ENCODE measurements around the gene PRRT1B.

The PRRT1B gene

GRCh38 chr9:131562032-131562959, 17.0 kb downstream of the PRRT1B start:
- peaks cover 26% of the 10 kb centered on the region for H3K9me3 ChIP-seq
- H4K20me1 ChIP-seq = no peaks in the 10 kb centered on the region
- no peaks in the 10 kb centered on the region for H3K27me3 ChIP-seq
- peaks cover 5% of the 10 kb centered on the region; the same call in 1 of the 2 replicates for H3K36me3 ChIP-seq
- H3K27ac ChIP-seq = no peak overlapping the region
- H3K4me1 ChIP-seq = no peaks in the 10 kb centered on the region
- no peak overlapping the region for H3K4me2 ChIP-seq
- H3K9ac ChIP-seq = no peak overlapping the region
- no peak for TF ChIP-seq Cebpa-rat (IDR thresholded peaks at IDR 0.05)
- no peak overlapping the region for H3K4me3 ChIP-seq

DNA sequence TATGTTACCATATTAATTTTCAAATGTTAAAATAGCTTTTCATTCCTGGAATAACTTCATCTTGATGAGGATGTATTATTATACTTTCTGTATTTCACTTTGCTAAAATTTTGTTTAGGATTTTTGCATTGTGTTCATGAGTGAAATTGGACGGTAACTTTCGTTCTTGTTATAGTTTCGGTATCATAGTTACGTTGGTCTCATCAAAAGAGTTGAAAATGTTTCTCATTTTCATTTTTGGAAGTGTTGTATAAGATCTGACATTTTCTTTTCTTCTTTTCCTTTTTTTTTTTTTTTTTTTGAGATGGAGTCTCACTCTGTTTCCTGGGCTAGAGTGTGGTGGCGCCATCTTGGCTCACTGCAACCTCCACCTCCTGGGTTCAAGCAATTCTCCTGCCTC, 20.0 kb downstream of the PRRT1B start:
- no peak overlapping the region for H3K4me2 ChIP-seq
- H3K9me3 ChIP-seq = peaks cover 34% of the 10 kb centered on the region
- H3K9ac ChIP-seq = no peak overlapping the region
- no peaks in the 10 kb centered on the region for H3K27me3 ChIP-seq
- no peak overlapping the region for H3K27ac ChIP-seq
- no peak overlapping the region for H3K4me3 ChIP-seq
- H3K36me3 ChIP-seq = peaks cover 22% of the 10 kb centered on the region
- TF ChIP-seq Cebpa-rat (IDR thresholded peaks at IDR 0.05) = no peak
- H4K20me1 ChIP-seq = no peaks in the 10 kb centered on the region
- no peaks in the 10 kb centered on the region for H3K4me1 ChIP-seq

DNA sequence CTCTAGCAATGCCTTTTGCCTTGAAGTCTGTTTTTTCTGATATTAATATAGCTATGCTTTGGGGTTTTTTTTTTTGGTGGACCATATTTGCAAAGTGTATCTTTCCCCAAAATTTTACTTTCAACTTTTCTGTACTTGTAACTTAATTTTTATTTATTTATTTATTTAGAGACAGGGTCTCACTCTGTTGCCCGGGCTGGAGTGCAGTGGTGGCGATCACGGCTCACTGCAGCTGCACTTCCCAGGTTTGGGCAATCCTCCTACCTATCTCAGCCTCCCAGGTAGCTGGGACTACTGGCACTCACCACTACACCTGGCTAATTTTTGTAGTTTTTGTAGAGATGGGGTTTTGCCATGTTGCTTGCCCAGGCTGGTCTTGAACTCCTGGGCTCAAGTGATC, 20.8 kb downstream of the PRRT1B start:
- no peaks in the 10 kb centered on the region for H3K4me1 ChIP-seq
- H4K20me1 ChIP-seq = no peaks in the 10 kb centered on the region
- H3K27me3 ChIP-seq = no peaks in the 10 kb centered on the region

DNA sequence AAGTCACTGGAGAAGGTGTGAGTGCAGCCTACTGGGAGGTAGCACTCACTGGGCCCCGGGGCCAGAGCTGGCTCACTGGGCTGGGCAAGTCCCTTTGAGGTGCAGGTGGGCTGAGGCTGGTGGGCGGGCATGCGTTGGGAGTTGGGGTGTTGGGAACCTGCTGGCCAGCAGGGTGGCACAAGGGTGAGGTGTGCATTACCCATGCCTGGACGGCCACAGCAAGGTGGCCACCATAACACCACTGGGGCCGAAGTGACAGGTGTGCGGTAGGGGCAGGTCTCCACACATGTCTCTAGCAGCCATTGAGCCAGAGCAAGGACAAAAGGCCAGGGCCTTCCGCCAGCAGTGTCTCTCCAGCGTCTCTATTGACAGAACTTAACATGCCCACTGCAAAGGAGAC, 22.6 kb downstream of the PRRT1B start:
- TF ChIP-seq Cebpa-rat (IDR thresholded peaks at IDR 0.05) = no peak
- H3K4me2 ChIP-seq = no peak overlapping the region
- H3K36me3 ChIP-seq = peaks cover 45% of the 10 kb centered on the region
- H4K20me1 ChIP-seq = no peaks in the 10 kb centered on the region
- H3K9ac ChIP-seq = no peak overlapping the region
- no peak overlapping the region for H3K27ac ChIP-seq
- H3K9me3 ChIP-seq = peaks cover 22% of the 10 kb centered on the region
- H3K27me3 ChIP-seq = no peaks in the 10 kb centered on the region
- no peaks in the 10 kb centered on the region for H3K4me1 ChIP-seq
- H3K4me3 ChIP-seq = no peak overlapping the region

More for the DNA sequence above, 20.8 kb downstream of the PRRT1B start:
- TF ChIP-seq Cebpa-rat (IDR thresholded peaks at IDR 0.05) = no peak
- Histone ChIP-seq H3K4me2 (no peak overlapping the region), H3K27ac (no peak overlapping the region), H3K4me3 (no peak overlapping the region), H3K36me3 (peaks cover 28% of the 10 kb centered on the region), H3K9me3 (peaks cover 29% of the 10 kb centered on the region), H3K9ac (no peak overlapping the region)

DNA sequence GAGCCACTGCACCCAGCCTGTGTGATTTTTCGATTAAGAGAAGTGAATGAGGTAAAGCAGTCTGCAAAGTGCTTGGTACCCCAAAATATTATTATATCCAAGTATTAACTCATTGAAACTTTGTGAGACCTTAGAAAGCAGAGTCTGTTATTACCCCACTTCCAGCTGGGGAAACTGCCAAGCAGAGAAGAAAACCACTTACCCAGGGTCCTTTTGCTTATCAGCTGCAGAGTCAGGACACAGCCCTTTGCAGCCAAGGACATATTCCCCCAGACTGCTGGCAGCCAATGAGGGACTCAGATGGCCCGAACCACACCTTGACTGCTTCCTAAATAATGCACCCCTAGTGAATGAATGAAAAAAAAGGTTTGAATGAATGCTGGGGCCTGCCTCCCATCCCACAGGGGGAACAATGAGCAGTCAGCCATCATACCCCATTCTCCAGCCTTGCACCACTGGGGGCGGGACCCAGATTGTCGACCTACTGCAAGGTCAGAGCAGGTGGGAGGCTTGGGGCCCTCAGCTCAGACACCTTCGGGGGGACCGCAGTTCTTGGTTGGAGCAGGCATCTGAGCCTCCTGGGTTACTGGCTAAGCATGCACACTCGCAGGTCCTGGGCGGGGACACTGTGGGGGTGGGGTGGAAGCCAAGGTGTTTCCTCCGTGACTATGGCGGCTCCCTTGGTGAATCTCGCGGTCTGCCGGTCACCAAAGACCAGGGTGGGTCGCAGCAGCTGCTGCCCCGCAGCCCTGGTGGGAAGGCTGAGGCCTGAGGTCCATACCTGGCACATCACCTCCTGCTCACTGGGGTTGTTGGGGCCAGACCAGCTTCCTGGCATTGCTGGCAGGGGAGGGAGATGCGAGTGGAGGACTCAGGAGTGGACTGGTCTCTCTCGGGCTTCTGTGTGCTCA, 29.7 kb downstream of the PRRT1B start:
- Histone ChIP-seq H3K4me2 (peak overlapping the region; percentile 10), H3K27me3 (no peaks in the 10 kb centered on the region), H3K36me3 (peaks cover 73% of the 10 kb centered on the region), H3K4me3 (no peak overlapping the region), H4K20me1 (peaks cover 48% of the 10 kb centered on the region), H3K27ac (no peak overlapping the region), H3K9me3 (0 out of 2 replicates have a peak, but pooled peaks cover under 1% of the 10 kb centered on the region), H3K4me1 (peaks cover 53% of the 10 kb centered on the region), H3K9ac (no peak overlapping the region)
- TF ChIP-seq Cebpa-rat (IDR thresholded peaks at IDR 0.05) = no peak

DNA sequence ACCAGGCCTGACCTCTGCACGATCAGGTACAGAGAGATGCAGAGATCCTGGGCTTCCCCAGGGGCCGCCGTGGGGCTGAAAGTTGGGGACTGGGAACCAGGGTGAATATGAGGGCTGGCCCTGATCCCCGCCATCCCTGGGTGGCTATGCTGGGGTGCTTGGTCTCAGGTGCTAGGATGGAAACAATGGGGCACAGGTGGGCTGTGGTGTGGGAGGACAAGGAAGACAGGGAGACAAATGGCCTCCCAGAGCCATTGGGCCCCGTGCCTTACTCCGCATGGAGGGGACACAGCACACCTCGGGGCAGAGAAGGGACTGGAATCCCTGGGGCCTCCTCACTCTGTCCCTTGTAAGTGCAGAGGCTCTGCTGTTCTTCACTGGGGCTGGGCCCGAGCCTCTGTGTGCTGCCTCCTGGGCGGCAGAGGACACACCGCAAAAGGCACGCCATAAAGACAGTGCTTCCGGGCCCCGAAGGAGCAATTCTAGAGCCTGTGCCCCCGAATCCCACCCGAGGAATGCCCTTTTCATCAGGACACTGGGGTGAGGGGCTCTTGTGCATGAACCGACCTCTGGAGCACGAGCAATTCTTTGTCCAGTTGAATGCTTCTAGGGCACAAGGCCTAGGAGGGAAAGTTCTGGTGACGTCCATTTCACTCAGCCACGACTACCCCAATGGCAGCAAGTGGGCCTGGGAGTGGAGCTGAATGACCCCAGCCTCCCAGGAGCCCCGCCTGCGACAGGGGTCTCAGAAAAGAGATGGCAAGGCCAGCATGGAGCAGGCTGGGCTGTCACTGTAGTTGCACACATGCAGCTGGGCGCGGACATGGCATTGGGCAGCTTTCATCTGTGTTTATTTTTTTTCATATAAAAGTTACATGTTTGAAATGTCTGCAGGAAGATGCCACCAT, 30.9 kb downstream of the PRRT1B start:
- TF ChIP-seq Cebpa-rat (IDR thresholded peaks at IDR 0.05) = no peak
- peaks cover 76% of the 10 kb centered on the region for H3K36me3 ChIP-seq
- peak overlapping the region; percentile 10; the same call in 1 of the 2 replicates for H3K4me2 ChIP-seq

DNA sequence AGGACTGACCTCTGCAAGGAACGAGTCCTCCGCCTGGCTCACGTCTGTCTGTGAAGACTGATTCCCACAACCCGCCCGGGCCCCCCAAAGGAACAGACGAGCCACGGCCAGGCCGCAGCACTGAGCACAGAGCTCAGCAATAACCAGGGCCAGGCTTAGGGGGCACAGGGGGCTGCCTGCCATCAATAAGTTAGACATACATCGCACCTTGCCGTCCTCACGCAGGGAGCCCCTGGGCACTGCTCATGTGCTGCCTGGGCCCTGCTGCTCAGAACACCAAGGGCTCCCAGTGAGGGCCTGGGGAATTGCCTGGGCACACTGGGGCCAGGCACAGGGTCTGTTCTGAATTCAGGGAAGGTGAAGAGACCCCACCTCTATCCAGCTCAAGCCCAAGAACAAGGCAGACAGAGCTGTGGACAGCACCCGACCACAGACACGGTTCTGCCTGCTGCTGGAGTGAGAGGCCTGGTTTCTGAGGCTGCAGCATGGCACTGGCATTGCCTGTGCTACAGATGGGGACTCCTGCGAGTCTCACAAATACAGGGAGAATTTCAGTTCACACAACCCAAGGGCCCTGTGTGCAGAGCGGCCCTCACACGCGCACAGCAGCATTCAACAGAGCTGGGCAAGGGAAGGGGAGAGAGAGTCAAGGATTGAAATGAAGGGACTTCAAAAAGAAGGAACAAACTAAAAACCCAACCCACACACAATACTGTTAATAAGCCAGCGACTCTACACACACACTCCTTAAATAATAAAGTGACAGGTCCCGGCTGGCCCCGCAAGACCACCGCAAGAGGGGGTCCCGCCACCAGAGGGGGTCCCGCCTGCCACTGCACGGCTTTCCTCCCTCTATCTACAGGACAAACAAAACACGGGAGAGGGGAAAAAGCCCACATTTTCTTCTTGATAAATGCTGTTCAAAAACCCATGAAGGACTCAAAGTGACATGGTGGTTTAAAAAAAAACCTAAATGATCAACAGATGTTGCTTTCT, 32.0 kb downstream of the PRRT1B start:
- Histone ChIP-seq H3K27me3 (no peaks in the 10 kb centered on the region), H3K4me3 (no peak overlapping the region), H3K9ac (peak overlapping the region; percentile 52), H3K4me2 (peak overlapping the region; percentile 85), H3K36me3 (peaks cover 76% of the 10 kb centered on the region), H4K20me1 (peaks cover 70% of the 10 kb centered on the region), H3K27ac (peak overlapping the region; percentile 74), H3K9me3 (no peaks in the 10 kb centered on the region), H3K4me1 (peaks cover 75% of the 10 kb centered on the region)
- no peak for TF ChIP-seq Cebpa-rat (IDR thresholded peaks at IDR 0.05)

More for the DNA sequence above, 30.9 kb downstream of the PRRT1B start:
- Histone ChIP-seq H3K9ac (0 out of 2 replicates have a peak overlapping the region, but pooled peaks have one; percentile 21), H3K4me1 (peaks cover 65% of the 10 kb centered on the region), H3K27ac (no peak overlapping the region), H3K4me3 (no peak overlapping the region), H3K27me3 (no peaks in the 10 kb centered on the region), H3K9me3 (no peaks in the 10 kb centered on the region), H4K20me1 (peaks cover 59% of the 10 kb centered on the region)

GRCh38 chr9:131578021-131578420, 32.7 kb downstream of the PRRT1B start:
- TF ChIP-seq Cebpa-rat (IDR thresholded peaks at IDR 0.05) = no peak
- Histone ChIP-seq H3K4me3 (0 out of 2 replicates have a peak overlapping the region, but pooled peaks have one; percentile 14), H3K9ac (peak overlapping the region; percentile 52; the same call in 1 of the 2 replicates), H3K27ac (peak overlapping the region; percentile 74; the same call in 1 of the 2 replicates), H3K4me2 (peak overlapping the region; percentile 85), H3K9me3 (no peaks in the 10 kb centered on the region), H4K20me1 (peaks cover 77% of the 10 kb centered on the region), H3K27me3 (no peaks in the 10 kb centered on the region), H3K36me3 (peaks cover 76% of the 10 kb centered on the region), H3K4me1 (peaks cover 82% of the 10 kb centered on the region)
